Muscle of arm (tissue), 12 donors: ENCODE data around the gene RHBDL3. TPM values are rescaled to one million over a fixed set of nuclear protein-coding genes. Genes with fewer than 3 reads are reported as not detected.
"Not testable (repeated sequence)": the region's sequence is repeated elsewhere in the genome, so short reads cannot be mapped to it uniquely, and the experiment has no call there.

Experiments used
- DNase-seq: peaks from one replicate; pipeline ENCODE4 v3.0.0-alpha.2; 2013
- polyA plus RNA-seq, 12 donors: library from polyadenylated mRNA; unstranded; fragments of 120-200 nt; gene quantifications; one replicate each; pipeline ENCODE4 v1.2.1, GENCODE V29; 2013; ENCODE audit not compliant: insufficient read length in 12 of 12

The RHBDL3 gene
- polyA plus RNA-seq, 12 donors, result 0.84 to 4.9 (median 1.6) TPM; not detected in 1

GRCh38 chr17:32323811-32324491 is 58.3 kb downstream of the RHBDL3 start:
- DNase-seq, result no peak

DNA sequence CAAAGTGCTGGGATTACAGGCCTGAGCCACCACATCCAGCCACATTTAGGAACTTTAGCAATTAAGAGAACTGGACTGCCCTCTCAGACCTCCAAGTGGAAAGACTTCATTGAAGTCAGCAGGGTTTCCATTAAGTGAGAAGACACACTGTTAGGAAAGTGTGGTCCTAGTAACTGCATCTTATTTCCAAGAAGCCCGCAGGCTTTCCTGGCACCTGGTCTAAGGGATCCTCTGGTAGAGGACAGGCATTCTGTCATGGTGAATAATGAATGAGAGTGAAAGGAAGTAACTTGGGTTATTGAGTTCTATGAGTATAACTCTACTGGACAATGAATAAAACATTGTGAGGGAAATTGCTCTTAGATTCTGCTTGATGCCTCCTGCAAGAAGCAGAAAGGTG is 62.3 kb downstream of the RHBDL3 start:
- DNase-seq, result no peak

GRCh38 chr17:32330147-32330546 is 64.5 kb downstream of the RHBDL3 start:
- no peak for DNase-seq

- DNase-seq, result no peak
These were observed 65.8 kb downstream of the RHBDL3 start for GRCh38 chr17:32331243-32332040.

- DNase-seq, result no peak
These were observed 67.6 kb downstream of the RHBDL3 start for GRCh38 chr17:32333187-32333586.

DNA sequence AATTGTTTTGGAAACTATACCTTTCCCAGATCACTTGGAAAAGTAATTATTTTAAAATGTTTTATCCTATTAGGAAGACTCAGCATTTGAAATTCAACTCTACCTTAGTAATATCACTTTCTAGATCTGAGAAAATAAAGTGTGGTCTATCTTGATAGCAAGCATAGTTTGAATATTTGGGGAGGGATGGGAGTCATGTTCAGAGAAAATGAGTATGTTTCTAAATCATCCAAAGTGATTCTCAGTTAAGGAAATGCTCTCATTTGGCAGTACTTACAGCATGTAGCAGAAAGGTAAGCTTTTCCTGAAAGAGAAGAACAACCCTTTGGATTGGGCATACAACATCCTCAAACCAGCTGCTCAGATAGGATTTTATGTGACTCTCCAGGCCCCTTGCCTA is 69.4 kb downstream of the RHBDL3 start:
- DNase-seq, result no peak

DNA sequence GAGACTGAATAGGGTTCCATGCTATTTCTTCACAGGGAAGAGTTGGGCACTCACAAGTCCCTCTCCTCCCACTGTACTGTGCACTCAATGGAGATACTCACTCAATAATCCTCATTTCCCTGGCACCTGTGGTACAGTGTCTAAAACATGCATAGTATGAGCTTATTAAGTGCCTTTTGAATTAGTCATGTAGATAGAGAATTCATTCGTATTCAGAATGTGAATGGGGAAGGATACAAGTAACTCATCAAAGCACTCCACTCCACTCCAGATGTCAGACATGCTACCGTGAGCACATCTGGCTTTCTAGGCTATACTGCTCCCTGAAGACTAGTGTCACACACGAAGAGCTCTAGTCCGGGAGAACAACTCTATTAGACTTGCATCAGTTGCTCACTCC is 70.1 kb downstream of the RHBDL3 start:
- no peak for DNase-seq

DNA sequence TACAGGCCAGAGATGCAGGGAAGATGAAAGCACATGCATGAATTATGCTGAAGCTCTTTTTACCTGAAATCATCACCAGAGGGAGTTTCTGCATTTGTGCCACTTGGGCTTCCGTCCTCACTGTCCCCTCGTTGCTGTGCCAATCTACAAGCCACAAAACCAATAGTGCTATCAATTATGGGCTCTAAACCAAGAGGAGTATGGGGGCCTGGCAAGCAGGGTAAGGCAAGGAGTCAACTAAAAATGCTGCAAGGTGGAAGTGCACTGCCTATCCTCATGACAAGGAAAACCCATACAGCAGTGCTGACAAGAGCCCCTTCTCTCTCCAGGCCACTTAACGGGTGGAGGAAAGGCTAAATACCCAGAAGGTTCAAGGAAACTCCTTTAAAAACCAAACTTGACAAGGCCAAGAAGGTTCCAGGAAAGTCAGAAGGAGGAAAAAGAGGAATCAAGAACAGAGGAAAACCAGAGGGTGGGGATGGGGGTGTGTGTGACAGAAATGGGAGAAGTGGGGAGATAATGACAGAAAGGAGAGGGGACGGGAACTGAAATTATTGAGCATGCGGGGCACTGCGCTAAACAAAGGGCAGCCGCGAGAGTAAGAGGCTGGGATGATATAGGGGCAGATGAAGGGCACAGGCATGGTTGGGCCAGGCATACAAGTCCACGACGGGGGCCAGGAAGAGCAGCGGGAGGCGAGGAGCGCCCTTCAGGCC is 75.7 kb downstream of the RHBDL3 start:
- DNase-seq, result peak; percentile 31

GRCh38 chr17:32341857-32342602 is 76.4 kb downstream of the RHBDL3 start, which contains the start of gene C17orf75:
Gene C17orf75 (minus strand): TSS chr17:32342173. CDS start chr17:32342139, 34 bp downstream.
- DNase-seq, result peak; percentile 82

GRCh38 chr17:32342603-32343325 is 77.1 kb downstream of the RHBDL3 start:
- DNase-seq, result no peak

DNA sequence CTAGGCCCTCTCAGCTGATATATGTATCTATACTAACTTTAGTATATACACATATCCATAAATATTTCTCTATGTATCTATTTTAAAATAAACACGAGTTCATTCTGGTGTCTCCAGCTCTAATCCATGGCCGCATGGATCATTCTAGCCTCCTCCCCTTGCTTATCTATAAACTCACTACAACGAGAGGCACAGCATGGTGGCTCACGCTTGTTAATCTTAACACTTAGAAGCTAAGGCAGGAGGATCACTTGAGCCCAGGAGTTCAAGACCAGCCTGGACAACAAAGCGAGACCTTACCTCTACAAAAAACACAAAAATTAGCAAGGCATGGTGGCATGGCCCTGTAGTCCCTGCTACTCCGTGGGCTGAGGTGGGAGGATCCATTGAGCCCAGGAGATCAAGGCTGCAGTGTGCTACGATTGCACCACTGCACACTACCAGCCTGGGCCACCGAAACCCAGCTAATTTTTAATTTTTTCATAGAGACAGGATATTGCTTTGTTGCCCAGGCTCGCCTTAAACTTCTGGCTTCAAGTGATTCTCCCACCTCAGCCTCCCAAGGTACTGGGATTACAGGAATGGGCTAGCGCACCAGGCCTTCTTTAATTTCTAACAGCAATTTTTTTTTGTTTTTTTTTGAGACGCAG is 80.4 kb downstream of the RHBDL3 start:
- DNase-seq, result no peak

GRCh38 chr17:32348483-32348800 is 82.8 kb downstream of the RHBDL3 start:
- no peak for DNase-seq

- peak; percentile 50 for DNase-seq
These were observed 83.8 kb downstream of the RHBDL3 start for GRCh38 chr17:32349503-32349853.

DNA sequence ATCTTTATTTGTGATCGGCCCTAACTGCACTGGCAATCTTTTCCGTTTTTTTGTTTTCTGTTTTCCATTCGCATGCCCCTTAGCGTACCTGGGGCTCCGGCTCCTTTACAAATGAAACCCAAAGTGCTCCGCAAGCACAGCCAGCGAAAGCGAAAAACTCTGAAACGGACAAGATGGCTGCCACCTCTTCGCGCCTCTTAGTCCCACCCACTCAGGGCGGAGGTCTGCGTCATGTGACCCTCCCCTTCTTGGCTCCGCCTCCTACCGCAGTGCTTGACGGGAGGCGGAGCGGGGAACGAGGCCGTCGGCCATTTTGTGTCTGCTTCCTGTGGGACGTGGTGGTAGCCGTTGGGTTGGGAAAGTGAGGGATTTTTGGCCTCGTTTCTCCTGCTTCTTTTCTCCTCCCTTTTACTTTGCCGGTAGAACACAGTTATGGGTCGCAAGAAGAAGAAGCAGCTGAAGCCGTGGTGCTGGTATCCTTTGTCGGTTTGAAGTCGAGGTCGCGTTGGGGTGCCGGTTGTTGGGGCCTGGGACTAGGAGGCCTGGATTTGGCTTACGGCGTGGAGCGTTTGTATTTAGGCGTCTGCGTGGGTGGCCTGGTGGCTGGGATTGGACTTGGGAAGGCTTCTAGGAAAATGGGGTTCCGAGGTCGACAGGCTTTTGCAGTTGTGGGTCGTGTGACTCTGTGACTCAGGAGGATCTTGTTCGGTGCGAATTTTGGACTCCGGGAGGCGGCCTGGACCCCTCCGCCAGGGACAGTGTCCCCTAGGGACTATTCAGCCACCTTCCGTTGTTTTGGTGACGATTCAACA is 84.4 kb downstream of the RHBDL3 start, which contains the start of gene ZNF207:
TSS of gene ZNF207 (plus strand) at position 304 of the 812 bp plus-strand sequence. CDS start at position 433, 129 bp downstream.
- peak; percentile 98 for DNase-seq

DNA sequence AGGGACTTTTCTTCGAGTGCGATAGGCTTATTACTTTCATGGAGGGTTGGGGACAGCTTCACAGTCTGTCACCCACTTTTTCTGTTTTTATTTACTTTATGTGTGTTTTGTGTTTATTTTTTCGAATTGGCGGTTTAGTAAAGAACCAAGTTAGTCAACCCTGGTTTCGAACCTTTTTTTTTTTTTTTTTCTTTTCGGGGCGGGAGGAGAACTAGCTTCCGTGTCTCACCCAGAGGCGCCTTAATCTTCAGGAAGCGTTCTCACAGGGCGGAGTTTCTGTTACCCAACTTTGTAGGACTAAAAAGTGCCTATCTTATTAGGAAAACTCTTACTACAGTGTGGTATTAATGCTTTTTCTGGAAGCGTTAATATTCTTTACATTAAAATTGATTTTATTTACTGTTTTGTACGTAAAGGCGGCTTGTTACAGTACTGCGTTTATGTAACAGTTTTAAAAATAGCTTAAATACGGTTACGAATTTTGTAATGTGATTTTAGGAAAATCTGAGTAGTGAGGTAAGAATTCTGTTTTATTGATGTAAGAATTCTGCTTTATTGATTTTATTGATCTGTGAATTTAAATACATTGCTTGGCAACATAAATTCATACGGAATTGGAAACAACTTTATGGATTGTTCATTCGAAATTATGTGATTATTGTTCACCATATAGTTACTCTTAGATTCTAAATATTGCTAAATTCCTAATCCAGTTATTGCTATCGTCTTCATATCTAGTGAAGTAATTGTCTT is 85.2 kb downstream of the RHBDL3 start:
- DNase-seq, result peak; percentile 67

DNA sequence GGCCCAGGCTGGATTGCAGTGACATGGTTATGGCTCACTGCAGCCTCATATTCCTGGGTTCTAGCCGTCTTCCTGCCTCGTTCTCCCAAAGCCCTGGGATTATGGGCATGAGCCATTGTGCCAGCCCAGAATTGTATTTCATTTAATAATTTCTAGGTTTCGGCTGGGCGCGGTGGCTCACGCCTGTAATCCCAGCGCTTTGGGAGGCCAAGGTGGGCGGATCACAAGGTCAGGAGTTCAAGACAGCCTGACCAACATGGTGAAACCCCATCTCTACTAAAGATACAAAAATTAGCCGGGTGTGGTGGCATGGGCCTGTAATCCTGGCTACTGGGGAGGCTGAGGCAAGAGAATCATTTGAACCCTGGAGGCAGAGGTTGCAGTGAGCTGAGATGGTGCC is 87.1 kb downstream of the RHBDL3 start:
- DNase-seq, result not testable (repeated sequence)

- no peak for DNase-seq
These were observed 90.2 kb downstream of the RHBDL3 start for GRCh38 chr17:32355649-32356377.

DNA sequence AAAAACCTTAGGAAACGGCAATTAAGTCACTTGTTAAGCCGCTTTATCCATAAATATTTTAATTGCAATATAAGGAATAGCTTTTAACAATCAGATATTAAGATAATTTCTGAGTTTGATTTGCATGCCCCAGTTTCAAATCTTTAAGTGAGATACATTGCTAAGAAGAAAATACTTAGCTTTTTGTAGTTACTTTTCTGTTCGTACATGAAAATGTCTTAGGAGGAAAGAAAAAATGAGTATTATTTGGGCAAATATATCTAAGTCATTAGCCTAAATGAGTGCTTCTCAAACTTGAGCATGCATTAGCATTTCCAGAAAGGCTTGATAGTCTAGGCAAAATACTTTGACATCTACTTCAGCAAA is 90.7 kb downstream of the RHBDL3 start:
- DNase-seq, result no peak
